Measurements from ENCODE around the gene TADA2A. TPM values are rescaled to one million over a fixed set of nuclear protein-coding genes. Genes with fewer than 3 reads are reported as not detected.

The TADA2A gene
- total RNA-seq, 2 experiments from 2014 or later: 6.7 to 8.0 TPM

GRCh38 chr17:37358830-37359681 is 47.6 kb upstream of the TADA2A start:
- no peaks in the 10 kb centered on the region for H3K9me3 ChIP-seq (ENCODE audit: control insufficient read depth in 1 of 2, insufficient read depth in 1 of 2, low read length in 2 of 2)
- peak overlapping the region; percentile 89 for H3K27ac Mint-ChIP-seq
- peaks cover 16% of the 10 kb centered on the region for H3K4me1 ChIP-seq (ENCODE audit: insufficient read depth, low read length)
- no peaks in the 10 kb centered on the region for H3K27me3 Mint-ChIP-seq
- CTCF ChIA-PET: interaction anchor here (0.6 to 4.2 kb wide), 3 partner anchors 11 to 91 kb away, joined by 3 to 32 read pairs (median 3); no protein-coding TSS in a partner anchor
- no peak for TF ChIP-seq CTCF (IDR thresholded peaks at IDR 0.05)
- peak overlapping the region; percentile 41 to 63 for H3K27ac ChIP-seq (ENCODE audit: low read depth in 1 of 2, low read length in 2 of 2)
- H3K36me3 ChIP-seq (ENCODE audit: insufficient read depth, low read length): no peaks in the 10 kb centered on the region
- peak; percentile 73 to 96 (median 84) for DNase-seq
- peaks cover 22% of the 10 kb centered on the region for H3K4me1 Mint-ChIP-seq (ENCODE audit: low read depth)
- peak overlapping the region; percentile 74 for H3K4me3 ChIP-seq (ENCODE audit: low read length)
- POLR2A ChIA-PET: interaction anchor here (0.7 to 1.5 kb wide), 7 partner anchors 13 to 824 kb away, joined by 3 to 5 read pairs (median 3); partner anchors contain the start of genes ACACA, MYO19, PIGW and TADA2A
- H3K27me3 ChIP-seq (ENCODE audit: control insufficient read depth in 1 of 2, insufficient read depth in 2 of 2, low read length in 2 of 2): no peaks in the 10 kb centered on the region
- intact Hi-C loops (cut with DNase I, micrococcal nuclease): loop anchor here (2.0 to 5.0 kb wide), 3 partner anchors 48 to 412 kb away; partner anchors contain the start of genes AATF (in 1 of the 2), ACACA (in 1 of the 2), DDX52 (in 1 of the 2) and TADA2A (in 1 of the 2)
- H3K4me3 Mint-ChIP-seq: peak overlapping the region; percentile 93
- peak; percentile 95 for ATAC-seq (ENCODE audit: poor library complexity)
- no peaks in the 10 kb centered on the region for H3K9me3 Mint-ChIP-seq
- H3K36me3 Mint-ChIP-seq (ENCODE audit: low read depth): no peaks in the 10 kb centered on the region

GRCh38 chr17:37359682-37360188 is 47.0 kb upstream of the TADA2A start:
- Histone ChIP-seq H3K4me3 (ENCODE audit: low read length) (peak overlapping the region; percentile 74), H3K27ac (ENCODE audit: low read depth in 1 of 2, low read length in 2 of 2) (peak overlapping the region; percentile 41 to 63), H3K36me3 (ENCODE audit: insufficient read depth, low read length) (no peaks in the 10 kb centered on the region), H3K4me1 (ENCODE audit: insufficient read depth, low read length) (peaks cover 16% of the 10 kb centered on the region), H3K27me3 (ENCODE audit: control insufficient read depth in 1 of 2, insufficient read depth in 2 of 2, low read length in 2 of 2) (no peaks in the 10 kb centered on the region), H3K9me3 (ENCODE audit: control insufficient read depth in 1 of 2, insufficient read depth in 1 of 2, low read length in 2 of 2) (no peaks in the 10 kb centered on the region)
- ChIA-PET POLR2A (interaction anchor here (0.8 to 1.5 kb wide), 4 partner anchors 14 to 637 kb away, joined by 3 to 5 read pairs (median 4); partner anchors contain the start of genes ACACA and TADA2A), CTCF (interaction anchor here (4.2 kb wide), 1 partner anchor 14 kb away, joined by 32 read pairs; no protein-coding TSS in a partner anchor)
- TF ChIP-seq CTCF (IDR thresholded peaks at IDR 0.05): no peak
- ATAC-seq (ENCODE audit: poor library complexity): no peak
- peak overlapping the region; percentile 82 for H3K27ac Mint-ChIP-seq
- DNase-seq: no peak
- peaks cover 22% of the 10 kb centered on the region for H3K4me1 Mint-ChIP-seq (ENCODE audit: low read depth)
- intact Hi-C loops (cut with DNase I, micrococcal nuclease): loop anchor here (2.0 to 5.0 kb wide), 4 partner anchors 47 to 412 kb away; partner anchors contain the start of genes ACACA (in 2 of the 2), TADA2A (in 2 of the 2), AATF (in 1 of the 2) and DDX52 (in 1 of the 2)
- H3K27me3 Mint-ChIP-seq: no peaks in the 10 kb centered on the region
- H3K9me3 Mint-ChIP-seq: no peaks in the 10 kb centered on the region
- H3K4me3 Mint-ChIP-seq: peak overlapping the region; percentile 89
- no peaks in the 10 kb centered on the region for H3K36me3 Mint-ChIP-seq (ENCODE audit: low read depth)

- intact Hi-C loops (cut with DNase I, micrococcal nuclease): loop anchor here in 1 of 2 experiments (2.0 to 5.0 kb wide), 2 partner anchors 46 to 127 kb away; partner anchors contain the start of genes ACACA, DUSP14 and TADA2A
- Histone ChIP-seq H3K36me3 (ENCODE audit: insufficient read depth, low read length) (no peaks in the 10 kb centered on the region), H3K4me3 (ENCODE audit: low read length) (no peak overlapping the region), H3K9me3 (ENCODE audit: control insufficient read depth in 1 of 2, insufficient read depth in 1 of 2, low read length in 2 of 2) (no peaks in the 10 kb centered on the region), H3K4me1 (ENCODE audit: insufficient read depth, low read length) (peaks cover 16% of the 10 kb centered on the region), H3K27me3 (ENCODE audit: control insufficient read depth in 1 of 2, insufficient read depth in 2 of 2, low read length in 2 of 2) (no peaks in the 10 kb centered on the region), H3K27ac (ENCODE audit: low read depth in 1 of 2, low read length in 2 of 2) (no peak overlapping the region)
- ChIA-PET CTCF (interaction anchor here (4.2 kb wide), 1 partner anchor 13 kb away, joined by 32 read pairs; no protein-coding TSS in a partner anchor), POLR2A (interaction anchor here (1.5 kb wide), 1 partner anchor 13 kb away, joined by 4 read pairs; no protein-coding TSS in a partner anchor)
- H3K4me3 Mint-ChIP-seq: peak overlapping the region; percentile 49
- no peaks in the 10 kb centered on the region for H3K27me3 Mint-ChIP-seq
- H3K36me3 Mint-ChIP-seq (ENCODE audit: low read depth): no peaks in the 10 kb centered on the region
- DNase-seq: no peak
- TF ChIP-seq CTCF (IDR thresholded peaks at IDR 0.05): no peak
- H3K27ac Mint-ChIP-seq: no peak overlapping the region
- H3K4me1 Mint-ChIP-seq (ENCODE audit: low read depth): peaks cover 22% of the 10 kb centered on the region
- no peak for ATAC-seq (ENCODE audit: poor library complexity)
- H3K9me3 Mint-ChIP-seq: no peaks in the 10 kb centered on the region
Measured at GRCh38 chr17:37360632-37361031, 46.1 kb upstream of the TADA2A start.
